ENCODE results near the gene TMC2.
A peak's percentile ranks its signal among the peaks of the same experiment; 100 is the strongest.

The TMC2 gene

DNA sequence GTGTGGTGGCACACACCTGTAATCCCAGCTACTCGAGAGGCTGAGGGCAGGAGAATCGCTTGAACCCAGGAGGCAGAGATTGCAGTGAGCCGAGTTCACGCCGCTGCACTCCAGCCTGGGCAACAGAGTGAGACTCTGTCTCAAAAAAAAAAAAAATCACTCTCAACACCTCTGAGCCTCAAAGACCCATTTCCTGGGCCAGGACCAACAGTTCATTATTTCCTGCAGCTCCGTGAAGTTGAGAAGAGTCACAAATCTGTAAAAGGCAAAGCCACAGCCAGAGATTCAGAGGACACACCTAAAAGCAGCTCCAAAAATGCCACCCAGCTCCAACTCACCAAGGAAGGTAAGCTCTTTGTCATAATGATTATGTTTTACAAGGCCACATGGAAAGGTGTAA, 100.9 kb downstream of the TMC2 start:
- no peak for DNase-seq

- no peak for DNase-seq
These were observed 103.9 kb downstream of the TMC2 start for GRCh38 chr20:2640260-2640659.

GRCh38 chr20:2640899-2641298, 104.5 kb downstream of the TMC2 start:
- DNase-seq = no peak

DNA sequence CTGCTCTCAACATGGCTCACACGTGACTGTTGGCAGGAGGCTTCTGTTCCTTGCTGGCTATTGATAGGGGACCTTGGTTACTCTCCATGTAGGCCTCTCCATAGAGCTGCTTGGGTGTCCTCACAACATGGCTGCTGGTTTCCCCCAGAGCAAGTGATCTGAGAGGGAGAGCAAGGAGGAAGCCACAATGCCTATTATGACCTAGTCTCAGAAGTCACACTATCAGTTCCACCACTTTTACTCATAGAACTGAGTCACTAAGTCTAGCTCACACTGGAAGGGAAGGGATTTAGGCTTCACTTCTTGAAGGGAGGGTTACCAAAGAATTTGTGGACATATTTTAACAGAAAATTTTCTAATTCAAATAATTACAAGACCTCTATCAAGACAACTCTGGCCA, 107.3 kb downstream of the TMC2 start:
- no peak for DNase-seq

DNA sequence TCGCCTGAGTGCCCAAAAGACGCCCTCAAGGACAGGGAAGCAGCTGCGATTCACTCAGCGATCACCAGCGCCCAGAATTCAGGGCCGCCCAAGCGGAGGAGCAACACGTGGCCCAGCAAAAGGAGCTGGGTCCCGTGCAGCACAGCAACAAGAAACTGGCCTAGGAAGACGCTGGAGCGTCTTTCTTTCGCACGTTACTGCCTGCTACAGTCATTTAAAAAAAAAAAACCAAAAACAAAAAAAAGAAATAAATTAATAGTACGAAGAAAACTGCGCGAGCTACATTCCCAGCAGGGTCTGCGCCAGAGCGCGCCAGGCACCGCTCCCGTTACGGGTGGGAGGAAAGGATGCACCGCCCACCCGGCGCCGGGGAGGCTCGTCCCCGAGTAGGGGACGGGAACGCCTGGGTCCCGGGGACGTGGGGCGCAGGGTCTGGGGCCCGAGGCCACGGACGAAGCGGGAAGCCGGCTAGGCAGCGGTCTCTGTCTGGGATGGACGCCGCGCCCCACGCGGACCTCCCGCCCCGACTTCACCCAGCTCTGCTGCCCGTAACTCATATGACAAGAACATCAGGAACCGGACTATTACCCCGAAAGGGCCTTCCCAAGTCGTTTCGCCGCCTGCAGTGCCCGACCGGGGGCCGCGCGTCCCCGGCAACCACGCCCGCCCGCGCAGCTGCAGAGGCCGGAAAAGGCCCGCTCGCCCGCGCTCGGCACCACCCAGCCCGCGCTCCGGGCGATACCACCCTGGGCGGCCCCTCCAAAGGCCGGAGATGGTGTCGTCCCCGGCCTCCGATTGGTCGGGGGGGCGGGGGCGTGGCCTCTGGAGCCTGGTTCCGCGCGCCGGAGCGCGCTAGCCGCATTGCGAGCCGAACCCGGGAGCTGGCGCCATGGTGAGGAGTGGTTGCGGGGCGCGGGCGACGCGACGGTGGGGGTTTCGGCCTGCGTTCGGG, 115.7 kb downstream of the TMC2 start, which contains the start of gene NOP56:
Gene NOP56, plus strand, starts transcription at position 861 of the 952 bp plus-strand sequence. Its CDS starts 29 bp downstream, at position 890.
- DNase-seq = peak; percentile 73 to 82

GRCh38 chr20:2652724-2653555, 116.6 kb downstream of the TMC2 start:
- no peak for DNase-seq

GRCh38 chr20:2653556-2654383, 117.4 kb downstream of the TMC2 start:
- no peak for DNase-seq

GRCh38 chr20:2654384-2654822, 118.0 kb downstream of the TMC2 start:
- DNase-seq = no peak

DNA sequence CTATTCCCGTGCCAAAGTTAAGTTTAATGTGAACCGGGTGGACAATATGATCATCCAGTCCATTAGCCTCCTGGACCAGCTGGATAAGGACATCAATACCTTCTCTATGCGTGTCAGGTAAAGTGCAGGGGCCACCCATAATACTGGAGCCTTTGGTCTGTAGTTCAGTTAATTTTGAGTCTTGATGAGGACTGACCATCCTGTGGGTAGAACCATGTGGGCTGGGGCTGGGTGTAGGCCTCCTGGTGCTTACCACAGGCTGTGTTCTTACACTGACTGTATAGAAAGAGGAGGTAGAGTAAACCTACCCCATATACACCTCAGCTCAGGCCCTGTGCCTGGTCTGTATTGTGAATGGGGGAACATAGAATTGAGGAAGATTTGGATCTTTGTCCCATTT, 118.5 kb downstream of the TMC2 start:
- no peak for DNase-seq

- no peak for DNase-seq
These were observed 119.2 kb downstream of the TMC2 start for GRCh38 chr20:2655331-2656116.

DNA sequence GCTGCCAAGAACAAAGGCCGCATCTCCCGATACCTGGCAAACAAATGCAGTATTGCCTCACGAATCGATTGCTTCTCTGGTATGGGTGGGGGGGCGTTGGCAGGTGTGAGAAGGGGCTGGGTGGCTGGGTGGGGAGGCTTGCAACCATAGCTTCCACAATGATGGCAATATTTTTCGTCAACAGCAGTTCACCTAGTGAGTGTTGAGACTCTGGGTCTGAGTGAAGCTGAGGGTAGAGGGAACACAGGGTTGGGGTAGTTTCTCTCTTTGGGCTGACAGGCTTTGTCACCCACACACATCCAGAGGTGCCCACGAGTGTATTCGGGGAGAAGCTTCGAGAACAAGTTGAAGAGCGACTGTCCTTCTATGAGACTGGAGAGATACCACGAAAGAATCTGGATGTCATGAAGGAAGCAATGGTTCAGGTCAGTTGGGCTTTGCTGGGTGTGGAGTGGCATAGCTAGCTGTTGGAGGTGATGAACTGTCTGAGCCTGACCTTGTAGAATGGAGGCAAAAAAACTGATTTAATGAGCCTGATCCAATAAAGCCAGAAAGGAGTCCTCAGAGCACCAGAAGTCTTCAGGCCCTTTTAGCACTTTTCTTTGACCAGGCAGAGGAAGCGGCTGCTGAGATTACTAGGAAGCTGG, 120.2 kb downstream of the TMC2 start:
- no peak for DNase-seq

- DNase-seq = no peak
These were observed 120.9 kb downstream of the TMC2 start for GRCh38 chr20:2657241-2657640.

DNA sequence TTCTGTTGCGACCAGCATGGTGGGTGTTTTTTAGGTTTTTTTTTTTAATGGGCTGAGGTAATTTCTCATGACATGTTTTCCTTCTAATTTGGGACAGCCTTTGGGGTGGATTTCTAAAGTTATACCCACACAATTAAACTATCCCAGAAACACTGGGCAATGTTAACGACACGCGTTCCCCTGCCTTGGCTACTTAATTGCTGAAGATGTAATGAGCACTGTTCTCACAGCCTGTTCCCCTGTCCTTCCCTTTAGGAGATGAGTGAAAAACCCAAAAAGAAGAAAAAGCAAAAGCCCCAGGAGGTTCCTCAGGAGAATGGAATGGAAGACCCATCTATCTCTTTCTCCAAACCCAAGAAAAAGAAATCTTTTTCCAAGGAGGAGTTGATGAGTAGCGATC, 121.3 kb downstream of the TMC2 start:
- DNase-seq = no peak

- no peak for DNase-seq
These were observed 122.3 kb downstream of the TMC2 start for GRCh38 chr20:2658414-2659354.

- no peak for DNase-seq
These were observed 123.2 kb downstream of the TMC2 start for GRCh38 chr20:2659547-2659946.

- DNase-seq = no peak
These were observed 127.1 kb downstream of the TMC2 start for GRCh38 chr20:2663364-2663886.

GRCh38 chr20:2663887-2664719, 127.7 kb downstream of the TMC2 start, which contains the start of gene IDH3B:
TSS of gene IDH3B (minus strand) at chr20:2664216. CDS start at chr20:2664188, 28 bp downstream.
- DNase-seq = peak; percentile 78 to 96

DNA sequence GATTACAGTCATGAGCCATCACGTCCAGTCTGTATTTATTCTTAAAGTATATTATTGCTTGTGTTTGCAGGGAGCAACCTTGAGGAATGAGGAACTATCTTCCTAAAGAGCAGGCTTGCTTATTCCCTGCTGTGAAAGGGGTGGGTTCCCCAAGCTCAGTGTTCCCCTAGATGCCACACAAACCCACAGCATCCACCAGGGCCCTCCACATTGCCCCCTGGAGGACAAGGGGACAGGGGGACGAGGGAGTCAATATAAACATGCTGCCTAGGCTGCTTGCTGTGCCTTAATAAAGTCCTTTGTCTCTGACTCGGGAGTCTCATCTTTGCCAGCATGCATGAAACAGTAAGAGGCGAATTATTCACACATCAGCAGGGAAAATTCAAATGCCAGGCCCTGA, 135.6 kb downstream of the TMC2 start:
- DNase-seq = no peak

GRCh38 chr20:2672446-2672845, 136.1 kb downstream of the TMC2 start:
- DNase-seq = no peak
